ENCODE measurements around the gene PDCL3.

GRCh38 chr2:100529176-100529575 lies 33.6 kb upstream of the PDCL3 start:
- TF ChIP-seq, protein P1, sequence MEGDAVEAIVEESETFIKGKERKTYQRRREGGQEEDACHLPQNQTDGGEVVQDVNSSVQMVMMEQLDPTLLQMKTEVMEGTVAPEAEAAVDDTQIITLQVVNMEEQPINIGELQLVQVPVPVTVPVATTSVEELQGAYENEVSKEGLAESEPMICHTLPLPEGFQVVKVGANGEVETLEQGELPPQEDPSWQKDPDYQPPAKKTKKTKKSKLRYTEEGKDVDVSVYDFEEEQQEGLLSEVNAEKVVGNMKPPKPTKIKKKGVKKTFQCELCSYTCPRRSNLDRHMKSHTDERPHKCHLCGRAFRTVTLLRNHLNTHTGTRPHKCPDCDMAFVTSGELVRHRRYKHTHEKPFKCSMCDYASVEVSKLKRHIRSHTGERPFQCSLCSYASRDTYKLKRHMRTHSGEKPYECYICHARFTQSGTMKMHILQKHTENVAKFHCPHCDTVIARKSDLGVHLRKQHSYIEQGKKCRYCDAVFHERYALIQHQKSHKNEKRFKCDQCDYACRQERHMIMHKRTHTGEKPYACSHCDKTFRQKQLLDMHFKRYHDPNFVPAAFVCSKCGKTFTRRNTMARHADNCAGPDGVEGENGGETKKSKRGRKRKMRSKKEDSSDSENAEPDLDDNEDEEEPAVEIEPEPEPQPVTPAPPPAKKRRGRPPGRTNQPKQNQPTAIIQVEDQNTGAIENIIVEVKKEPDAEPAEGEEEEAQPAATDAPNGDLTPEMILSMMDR (IDR thresholded peaks at IDR 0.05), result no peak
- no peak for TF ChIP-seq POLR2A (IDR thresholded peaks at IDR 0.05)

Data from ovary (tissue), 3 donors.